Suprapubic skin (tissue), 3 donors: Measurements from ENCODE around the gene MS4A15.

Source experiments
- POLR2AphosphoS5 ChIP-seq, 3 donors: sonication (generic); formaldehyde crosslinking; IDR thresholded peaks; one replicate each; pipeline ENCODE4 v1.6.1; 2017; ENCODE audit warnings: antibody characterized with exemption in 3 of 3
- TF ChIP-seq, protein P1 (sequence below), 2 donors: fragments of 200-600 bp in 1 of 2; fragments of 450-650 bp in 1 of 2; sonication (generic) in 1 of 2; IDR thresholded peaks; one replicate each; pipeline ENCODE4 v1.5.1; 2016 to 2019; ENCODE audit warnings: antibody characterized with exemption in 2 of 2, mild to moderate bottlenecking in 1 of 2, moderate library complexity in 1 of 2

GRCh38 chr11:60724420-60724819, 32.2 kb upstream of the MS4A15 start, which contains the start of gene MS4A18:
- TF ChIP-seq, protein P1, sequence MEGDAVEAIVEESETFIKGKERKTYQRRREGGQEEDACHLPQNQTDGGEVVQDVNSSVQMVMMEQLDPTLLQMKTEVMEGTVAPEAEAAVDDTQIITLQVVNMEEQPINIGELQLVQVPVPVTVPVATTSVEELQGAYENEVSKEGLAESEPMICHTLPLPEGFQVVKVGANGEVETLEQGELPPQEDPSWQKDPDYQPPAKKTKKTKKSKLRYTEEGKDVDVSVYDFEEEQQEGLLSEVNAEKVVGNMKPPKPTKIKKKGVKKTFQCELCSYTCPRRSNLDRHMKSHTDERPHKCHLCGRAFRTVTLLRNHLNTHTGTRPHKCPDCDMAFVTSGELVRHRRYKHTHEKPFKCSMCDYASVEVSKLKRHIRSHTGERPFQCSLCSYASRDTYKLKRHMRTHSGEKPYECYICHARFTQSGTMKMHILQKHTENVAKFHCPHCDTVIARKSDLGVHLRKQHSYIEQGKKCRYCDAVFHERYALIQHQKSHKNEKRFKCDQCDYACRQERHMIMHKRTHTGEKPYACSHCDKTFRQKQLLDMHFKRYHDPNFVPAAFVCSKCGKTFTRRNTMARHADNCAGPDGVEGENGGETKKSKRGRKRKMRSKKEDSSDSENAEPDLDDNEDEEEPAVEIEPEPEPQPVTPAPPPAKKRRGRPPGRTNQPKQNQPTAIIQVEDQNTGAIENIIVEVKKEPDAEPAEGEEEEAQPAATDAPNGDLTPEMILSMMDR (IDR thresholded peaks at IDR 0.05) = no peak
- no peak for TF ChIP-seq POLR2AphosphoS5 (IDR thresholded peaks at IDR 0.05)
